ENCODE data around the gene JMJD1C.

GRCh38 chr10:63201118-63201517 lies 264.7 kb downstream of the JMJD1C start:
- TF ChIP-seq POLR2A (IDR thresholded peaks at IDR 0.05): no peak
- TF ChIP-seq, protein P1, sequence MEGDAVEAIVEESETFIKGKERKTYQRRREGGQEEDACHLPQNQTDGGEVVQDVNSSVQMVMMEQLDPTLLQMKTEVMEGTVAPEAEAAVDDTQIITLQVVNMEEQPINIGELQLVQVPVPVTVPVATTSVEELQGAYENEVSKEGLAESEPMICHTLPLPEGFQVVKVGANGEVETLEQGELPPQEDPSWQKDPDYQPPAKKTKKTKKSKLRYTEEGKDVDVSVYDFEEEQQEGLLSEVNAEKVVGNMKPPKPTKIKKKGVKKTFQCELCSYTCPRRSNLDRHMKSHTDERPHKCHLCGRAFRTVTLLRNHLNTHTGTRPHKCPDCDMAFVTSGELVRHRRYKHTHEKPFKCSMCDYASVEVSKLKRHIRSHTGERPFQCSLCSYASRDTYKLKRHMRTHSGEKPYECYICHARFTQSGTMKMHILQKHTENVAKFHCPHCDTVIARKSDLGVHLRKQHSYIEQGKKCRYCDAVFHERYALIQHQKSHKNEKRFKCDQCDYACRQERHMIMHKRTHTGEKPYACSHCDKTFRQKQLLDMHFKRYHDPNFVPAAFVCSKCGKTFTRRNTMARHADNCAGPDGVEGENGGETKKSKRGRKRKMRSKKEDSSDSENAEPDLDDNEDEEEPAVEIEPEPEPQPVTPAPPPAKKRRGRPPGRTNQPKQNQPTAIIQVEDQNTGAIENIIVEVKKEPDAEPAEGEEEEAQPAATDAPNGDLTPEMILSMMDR (IDR thresholded peaks at IDR 0.05): no peak
